NOMO-1 treated with DMSO at 0.1 percent for 48 hours (cell line): Measurements from ENCODE around the gene NCOR2.
"Not testable (repeated sequence)": the region's sequence is repeated elsewhere in the genome, so short reads cannot be mapped to it uniquely, and the experiment has no call there.

Source experiments
- DNase-seq: peaks from one replicate; lab custom pipeline; 2025; ENCODE audit not compliant: unreplicated experiment; lab: John Stamatoyannopoulos, UW

Gene NCOR2

GRCh38 chr12:124601706-124602105 is 34.3 kb upstream of the NCOR2 start:
- no peak for DNase-seq

GRCh38 chr12:124599074-124599999 is 31.9 kb upstream of the NCOR2 start:
- peak; percentile 5 for DNase-seq

- DNase-seq = no peak
These were observed 29.6 kb upstream of the NCOR2 start for GRCh38 chr12:124597041-124597440.

GRCh38 chr12:124595444-124595843 is 28.0 kb upstream of the NCOR2 start:
- no peak for DNase-seq

- DNase-seq = no peak
These were observed 27.4 kb upstream of the NCOR2 start for GRCh38 chr12:124594851-124595250.

GRCh38 chr12:124593851-124594401 is 26.5 kb upstream of the NCOR2 start:
- DNase-seq = no peak

GRCh38 chr12:124593176-124593575 is 25.8 kb upstream of the NCOR2 start:
- no peak for DNase-seq

- DNase-seq = peak; percentile 77
These were observed 25.2 kb upstream of the NCOR2 start for GRCh38 chr12:124592481-124593160.

- no peak for DNase-seq
These were observed 24.6 kb upstream of the NCOR2 start for GRCh38 chr12:124592050-124592449.

- no peak for DNase-seq
These were observed 23.0 kb upstream of the NCOR2 start for GRCh38 chr12:124590447-124590846.

GRCh38 chr12:124588751-124589267 is 21.4 kb upstream of the NCOR2 start:
- peak; percentile 26 for DNase-seq

- DNase-seq = no peak
These were observed 20.7 kb upstream of the NCOR2 start for GRCh38 chr12:124588018-124588634.

- DNase-seq = no peak
These were observed 19.3 kb upstream of the NCOR2 start for GRCh38 chr12:124586756-124587155.

GRCh38 chr12:124584494-124584893 is 17.1 kb upstream of the NCOR2 start:
- not testable (repeated sequence) for DNase-seq

- no peak for DNase-seq
These were observed 16.4 kb upstream of the NCOR2 start for GRCh38 chr12:124583854-124584253.

- DNase-seq = no peak
These were observed 14.7 kb upstream of the NCOR2 start for GRCh38 chr12:124582108-124582424.

- no peak for DNase-seq
These were observed 14.1 kb upstream of the NCOR2 start for GRCh38 chr12:124581307-124582107.

GRCh38 chr12:124579921-124580517 is 12.6 kb upstream of the NCOR2 start:
- DNase-seq = no peak

GRCh38 chr12:124578854-124579253 is 11.4 kb upstream of the NCOR2 start:
- DNase-seq = no peak

- no peak for DNase-seq
These were observed 11.0 kb upstream of the NCOR2 start for GRCh38 chr12:124578445-124578844.
